Stomach smooth muscle (tissue), 2 donors: Measurements from ENCODE around the gene AGAP1.
"Not testable (repeated sequence)": the region's sequence is repeated elsewhere in the genome, so short reads cannot be mapped to it uniquely, and the experiment has no call there.

ENCODE experiments used
- H3K27ac ChIP-seq: one replicate; pipeline ENCODE4 v1.7.0; 2013; ENCODE audit warnings: mild to moderate bottlenecking, low read length, inconsistent platforms
- H3K27me3 ChIP-seq, 2 donors: one replicate each; pipeline ENCODE4 v1.7.0; 2013; ENCODE audit warnings: low read length in 2 of 2; ENCODE audit not compliant: insufficient read depth in 2 of 2, control insufficient read depth in 1 of 2
- H3K36me3 ChIP-seq, 2 donors: one replicate each; pipeline ENCODE4 v1.7.0; 2013; ENCODE audit warnings: low read length in 2 of 2; ENCODE audit not compliant: control insufficient read depth in 2 of 2, insufficient read depth in 2 of 2
- H3K4me1 ChIP-seq: one replicate; pipeline ENCODE4 v1.7.0; 2013; ENCODE audit warnings: low read length; ENCODE audit not compliant: control insufficient read depth, insufficient read depth
- H3K4me3 ChIP-seq, 2 donors: one replicate each; pipeline ENCODE4 v1.7.0; 2013; ENCODE audit warnings: low read length in 2 of 2
- H3K9ac ChIP-seq, 2 donors: one replicate each; pipeline ENCODE4 v1.7.0; 2013; ENCODE audit warnings: low read length in 2 of 2, mild to moderate bottlenecking in 1 of 2
- H3K9me3 ChIP-seq, 2 donors: one replicate each; pipeline ENCODE4 v1.7.0; 2013; ENCODE audit warnings: low read length in 2 of 2; ENCODE audit not compliant: control insufficient read depth in 2 of 2
- donor health status: healthy.
- donor health status: Pancreatic carcinoma.

The AGAP1 gene

DNA sequence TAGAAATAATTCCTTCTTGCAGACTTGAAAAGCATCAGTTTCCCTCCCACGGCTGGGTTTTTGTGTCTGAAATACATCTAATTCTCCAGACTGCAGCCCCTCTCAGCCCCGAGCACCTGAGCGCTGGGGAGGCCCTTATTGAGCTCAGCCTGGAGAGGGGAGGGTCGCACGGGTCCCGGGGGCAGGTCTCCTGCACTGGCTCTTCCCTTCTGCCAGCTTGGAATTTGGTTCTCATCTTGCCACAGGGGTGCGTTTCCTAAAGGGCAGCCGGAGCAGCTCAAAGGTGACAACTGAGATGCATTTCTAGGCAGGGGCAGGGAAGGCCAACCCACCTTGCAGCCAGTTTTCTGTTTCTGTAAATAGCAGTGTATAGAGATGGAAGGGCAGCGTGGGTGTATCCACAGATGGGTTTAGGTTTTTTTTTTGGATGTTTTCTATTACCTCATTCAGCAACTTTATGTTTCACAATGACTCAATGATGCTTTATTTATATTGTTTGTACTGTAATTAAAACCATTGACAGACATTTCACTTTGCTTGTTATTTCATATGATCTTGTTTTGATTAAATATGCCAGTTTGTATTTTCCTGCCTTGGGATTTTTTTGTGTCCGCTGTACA lies 637.3 kb downstream of the AGAP1 start:
- H3K9ac ChIP-seq, result no peak overlapping the region
- peaks cover 3 to 14% of the 10 kb centered on the region in 2 donors for H3K36me3 ChIP-seq
- no peak overlapping the region for H3K4me3 ChIP-seq
- no peaks in the 10 kb centered on the region for H3K4me1 ChIP-seq
- no peaks in the 10 kb centered on the region for H3K9me3 ChIP-seq
- no peak overlapping the region for H3K27ac ChIP-seq
- H3K27me3 ChIP-seq, result no peaks in the 10 kb centered on the region

DNA sequence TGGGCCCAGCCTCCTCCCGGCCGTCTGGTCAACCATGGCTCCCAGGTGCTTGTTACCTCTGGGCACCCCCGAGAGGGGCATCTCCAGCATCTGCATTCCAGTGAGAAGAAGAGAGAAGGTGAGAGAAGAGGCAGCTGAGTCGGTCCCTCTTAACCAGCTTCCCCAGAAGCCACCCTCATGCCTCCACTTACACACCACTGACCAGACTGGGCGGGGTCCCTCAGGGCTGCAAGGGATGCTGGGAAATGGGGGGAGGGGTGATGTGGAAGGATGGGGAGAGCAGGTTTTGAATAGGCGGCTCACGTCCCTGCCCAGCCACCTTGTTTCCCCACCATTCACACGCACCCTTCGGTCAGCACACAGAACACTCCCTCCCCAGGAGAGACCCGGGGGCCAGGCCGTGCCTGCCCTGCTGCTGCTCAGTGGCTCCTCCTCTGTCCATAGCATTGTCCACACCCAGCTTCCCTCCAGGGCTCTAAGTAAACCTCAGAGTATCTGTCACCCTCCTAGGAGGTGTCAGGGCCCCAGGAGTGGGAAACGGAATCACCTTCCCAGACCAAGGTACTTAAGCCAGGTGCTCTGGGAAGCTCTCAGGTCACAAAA lies 639.7 kb downstream of the AGAP1 start:
- Histone ChIP-seq H3K27me3 (no peaks in the 10 kb centered on the region), H3K36me3 (peaks cover 3 to 8% of the 10 kb centered on the region in 2 donors), H3K9me3 (no peaks in the 10 kb centered on the region), H3K27ac (no peak overlapping the region), H3K4me1 (no peaks in the 10 kb centered on the region), H3K9ac (no peak overlapping the region), H3K4me3 (no peak overlapping the region)

DNA sequence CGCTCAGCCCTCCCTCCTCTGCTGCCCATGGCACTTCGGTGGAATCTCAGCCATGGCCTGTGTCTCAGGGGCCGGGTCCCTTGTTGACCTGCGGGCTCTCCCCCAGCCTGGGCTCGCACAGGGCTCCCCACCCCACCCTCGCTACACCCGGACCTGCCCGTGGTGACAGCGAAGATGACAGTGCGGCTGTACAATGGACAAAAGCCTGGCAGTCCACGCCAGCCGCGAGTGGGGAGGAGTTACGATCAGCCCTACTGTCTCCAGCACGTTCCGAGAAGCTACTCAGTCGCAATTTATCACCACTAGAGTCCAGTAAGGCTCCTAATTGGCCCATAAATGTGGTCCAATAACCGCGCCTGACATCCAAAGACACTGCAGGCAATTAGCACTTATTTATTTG lies 642.7 kb downstream of the AGAP1 start:
- Histone ChIP-seq H3K27me3 (peaks cover 0 to 8% of the 10 kb centered on the region in 2 donors), H3K27ac (no peak overlapping the region), H3K36me3 (peaks cover 3 to 7% of the 10 kb centered on the region in 2 donors), H3K4me1 (no peaks in the 10 kb centered on the region), H3K9me3 (no peaks in the 10 kb centered on the region), H3K9ac (no peak overlapping the region), H3K4me3 (no peak overlapping the region)

DNA sequence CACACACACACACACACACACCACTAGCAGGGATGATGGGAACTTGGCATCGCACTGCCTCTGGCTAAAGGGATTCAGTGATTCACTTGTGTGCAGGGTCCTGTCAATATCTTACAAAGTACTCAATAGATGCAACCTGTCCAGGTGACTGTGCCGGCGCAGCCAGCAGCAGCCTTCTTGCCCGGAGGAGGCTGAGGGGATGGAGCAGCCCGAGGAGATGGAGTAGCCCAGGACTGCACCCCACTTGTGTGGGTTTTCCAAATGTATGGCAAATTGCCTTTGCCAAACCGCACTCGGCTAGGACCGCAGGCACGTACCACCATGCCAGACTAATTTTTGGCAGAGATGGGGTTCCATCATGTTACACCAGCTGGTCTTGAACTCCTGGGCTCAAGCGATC lies 643.2 kb downstream of the AGAP1 start:
- no peak overlapping the region for H3K27ac ChIP-seq
- no peaks in the 10 kb centered on the region for H3K9me3 ChIP-seq
- H3K36me3 ChIP-seq, result peaks cover 3 to 4% of the 10 kb centered on the region in 2 donors
- peaks cover 0 to 8% of the 10 kb centered on the region in 2 donors for H3K27me3 ChIP-seq
- no peak overlapping the region for H3K4me3 ChIP-seq
- no peaks in the 10 kb centered on the region for H3K4me1 ChIP-seq
- no peak overlapping the region for H3K9ac ChIP-seq

DNA sequence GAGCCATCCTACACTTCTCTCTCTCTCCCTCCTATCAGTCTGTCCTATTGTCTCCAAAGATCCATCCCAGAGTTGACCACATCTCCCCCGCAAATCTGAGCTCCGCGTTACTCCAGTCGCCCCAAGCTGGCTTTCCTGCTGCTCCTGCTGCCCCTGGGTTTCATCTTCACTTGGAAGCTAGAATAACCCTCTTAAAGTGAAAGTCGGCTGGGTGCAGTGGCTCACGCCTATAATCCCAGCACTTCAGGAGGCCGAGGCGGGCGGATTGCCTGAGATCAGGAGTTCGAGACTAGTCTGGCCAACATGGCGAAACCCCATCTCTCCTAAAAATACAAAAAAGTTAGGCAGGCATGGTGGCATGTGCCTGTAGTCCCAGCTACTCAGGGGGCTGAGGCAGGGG lies 647.8 kb downstream of the AGAP1 start:
- H3K36me3 ChIP-seq, H3K27ac ChIP-seq, H3K4me3 ChIP-seq, H3K9me3 ChIP-seq, H3K9ac ChIP-seq, H3K4me1 ChIP-seq: not testable (repeated sequence)
- peaks cover 0 to 23% of the 10 kb centered on the region in 2 donors for H3K27me3 ChIP-seq

DNA sequence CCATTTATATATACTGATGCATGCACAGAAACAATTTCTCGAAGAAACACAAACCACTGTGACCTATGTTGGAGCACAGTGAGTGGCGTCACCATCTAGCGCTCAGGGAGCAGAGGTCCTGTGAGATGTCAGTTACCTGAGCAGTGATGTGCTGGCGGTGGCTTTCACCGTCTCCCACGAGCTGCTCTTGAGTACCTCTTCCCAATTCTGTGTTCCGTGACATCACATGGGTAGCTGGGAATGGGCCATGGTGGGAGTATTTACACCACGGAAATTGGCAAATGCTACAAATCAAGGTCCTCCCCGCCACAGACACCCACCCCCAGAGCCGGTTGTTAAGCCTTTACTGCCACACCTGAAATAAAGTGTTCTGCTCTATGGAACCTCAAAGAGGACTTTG lies 650.0 kb downstream of the AGAP1 start:
- no peak overlapping the region for H3K4me3 ChIP-seq
- peaks cover 0 to 5% of the 10 kb centered on the region in 2 donors for H3K9me3 ChIP-seq
- H3K27ac ChIP-seq, result no peak overlapping the region
- H3K9ac ChIP-seq, result no peak overlapping the region
- H3K4me1 ChIP-seq, result no peaks in the 10 kb centered on the region
- H3K27me3 ChIP-seq, result peaks cover 0 to 23% of the 10 kb centered on the region in 2 donors
- no peaks in the 10 kb centered on the region for H3K36me3 ChIP-seq

DNA sequence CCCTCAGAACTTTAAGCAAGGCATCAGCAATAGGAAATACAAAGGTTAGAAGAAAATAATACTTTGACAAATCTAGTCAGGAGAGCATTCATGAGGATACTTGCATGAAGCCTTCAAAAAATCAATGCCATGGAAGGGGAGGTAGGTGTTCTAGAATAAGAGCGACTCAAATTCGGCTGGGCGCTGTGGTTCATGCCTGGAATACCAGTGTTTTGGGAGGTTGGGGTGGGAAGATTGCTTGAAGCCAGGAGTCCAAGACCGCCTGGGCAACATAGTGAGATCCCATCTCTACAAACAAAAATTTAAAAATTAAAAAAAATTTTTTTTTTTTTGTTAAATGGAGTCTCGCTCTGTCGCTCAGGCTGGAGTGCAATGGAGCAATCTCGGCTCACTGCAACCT lies 652.6 kb downstream of the AGAP1 start:
- H3K4me1 ChIP-seq, result no peaks in the 10 kb centered on the region
- no peaks in the 10 kb centered on the region for H3K36me3 ChIP-seq
- peaks cover 0 to 15% of the 10 kb centered on the region in 2 donors for H3K27me3 ChIP-seq
- no peak overlapping the region for H3K9ac ChIP-seq
- H3K9me3 ChIP-seq, result peaks cover 4 to 9% of the 10 kb centered on the region in 2 donors
- no peak overlapping the region for H3K4me3 ChIP-seq
- H3K27ac ChIP-seq, result no peak overlapping the region

DNA sequence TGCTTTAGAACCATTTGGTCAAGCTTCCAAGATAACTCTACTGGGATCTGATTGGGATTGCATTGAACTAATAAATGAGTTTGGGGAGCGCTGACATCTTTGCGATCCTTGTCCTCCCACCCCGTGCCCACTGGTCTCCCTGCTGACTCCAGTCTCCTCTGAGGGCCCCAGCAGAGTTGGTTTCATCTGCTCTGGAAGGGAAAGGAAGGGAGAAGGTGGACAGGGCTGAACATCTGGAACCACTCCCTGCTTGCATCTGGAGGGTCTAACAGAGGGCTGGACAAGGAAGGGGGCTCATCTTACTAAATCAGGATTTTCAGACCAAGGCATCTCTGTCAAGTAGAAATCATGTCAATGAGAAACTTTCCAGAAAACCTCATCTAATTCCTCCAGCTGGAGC lies 661.6 kb downstream of the AGAP1 start:
- peaks cover 12 to 18% of the 10 kb centered on the region in 2 donors for H3K27me3 ChIP-seq
- H3K9me3 ChIP-seq, result peaks cover 8 to 10% of the 10 kb centered on the region in 2 donors
- no peak overlapping the region for H3K4me3 ChIP-seq
- no peak overlapping the region for H3K27ac ChIP-seq
- no peaks in the 10 kb centered on the region for H3K4me1 ChIP-seq
- H3K36me3 ChIP-seq, result no peaks in the 10 kb centered on the region
- no peak overlapping the region for H3K9ac ChIP-seq

DNA sequence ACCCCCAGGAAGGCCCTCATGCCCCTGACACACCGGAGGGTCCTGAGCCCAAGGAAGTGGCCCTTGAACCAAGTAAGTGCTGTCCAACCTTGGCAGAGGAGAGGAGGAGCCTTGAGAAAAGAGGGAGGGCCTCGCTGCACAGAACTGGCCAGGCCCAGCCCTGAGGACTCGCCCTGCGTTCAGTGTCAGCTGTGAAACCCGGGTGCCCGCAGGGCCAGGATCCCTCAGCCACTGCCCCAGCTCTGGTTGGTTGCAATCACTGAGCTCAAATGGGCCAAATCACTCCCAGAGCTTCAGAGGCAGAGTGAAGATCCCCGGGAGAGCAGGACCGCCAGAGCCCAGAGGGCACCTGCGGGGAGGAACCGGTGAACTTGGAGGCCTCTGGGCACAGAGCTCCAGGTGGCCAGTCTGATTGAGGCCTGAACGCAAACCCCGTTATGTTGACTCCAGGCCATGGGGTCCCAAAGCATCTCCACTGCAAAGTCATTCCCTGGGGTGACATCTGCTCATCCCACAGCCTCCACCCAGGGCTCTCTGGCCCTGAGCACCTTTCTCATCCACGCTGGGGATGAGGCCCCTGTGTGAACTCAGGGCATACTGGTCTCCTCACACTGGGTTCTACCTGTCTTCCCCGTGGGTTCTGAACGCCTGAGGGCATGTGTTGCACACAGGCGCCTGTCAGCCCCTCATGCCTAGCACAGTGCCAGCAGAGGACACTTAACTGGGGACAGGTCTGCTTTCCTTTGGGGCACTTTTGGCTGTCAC lies 662.4 kb downstream of the AGAP1 start:
- no peaks in the 10 kb centered on the region for H3K36me3 ChIP-seq
- H3K4me1 ChIP-seq, result no peaks in the 10 kb centered on the region
- no peak overlapping the region for H3K27ac ChIP-seq
- peaks cover 20 to 27% of the 10 kb centered on the region in 2 donors for H3K27me3 ChIP-seq
- no peak overlapping the region for H3K4me3 ChIP-seq
- H3K9me3 ChIP-seq, result peaks cover 5 to 7% of the 10 kb centered on the region in 2 donors
- no peak overlapping the region for H3K9ac ChIP-seq

DNA sequence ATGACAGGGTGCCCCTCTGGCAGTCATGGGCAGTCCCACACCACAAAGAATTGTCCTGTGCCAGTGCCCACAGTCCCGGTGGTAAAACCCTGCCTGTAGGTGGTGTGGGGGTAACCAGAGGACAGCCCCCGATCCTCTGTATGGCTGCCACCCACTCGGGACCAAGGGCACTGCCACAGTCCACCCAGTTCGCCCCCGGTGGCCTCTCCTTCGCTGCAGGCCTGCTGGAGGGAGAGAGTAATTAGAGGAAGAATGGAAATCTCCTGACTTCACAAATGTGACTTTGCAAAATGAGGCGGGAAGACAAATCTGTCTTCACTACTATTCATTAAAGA lies 663.0 kb downstream of the AGAP1 start:
- Histone ChIP-seq H3K9ac (no peak overlapping the region), H3K4me1 (no peaks in the 10 kb centered on the region), H3K9me3 (peaks cover 5 to 7% of the 10 kb centered on the region in 2 donors), H3K4me3 (no peak overlapping the region), H3K36me3 (no peaks in the 10 kb centered on the region), H3K27me3 (peaks cover 26 to 32% of the 10 kb centered on the region in 2 donors), H3K27ac (no peak overlapping the region)

DNA sequence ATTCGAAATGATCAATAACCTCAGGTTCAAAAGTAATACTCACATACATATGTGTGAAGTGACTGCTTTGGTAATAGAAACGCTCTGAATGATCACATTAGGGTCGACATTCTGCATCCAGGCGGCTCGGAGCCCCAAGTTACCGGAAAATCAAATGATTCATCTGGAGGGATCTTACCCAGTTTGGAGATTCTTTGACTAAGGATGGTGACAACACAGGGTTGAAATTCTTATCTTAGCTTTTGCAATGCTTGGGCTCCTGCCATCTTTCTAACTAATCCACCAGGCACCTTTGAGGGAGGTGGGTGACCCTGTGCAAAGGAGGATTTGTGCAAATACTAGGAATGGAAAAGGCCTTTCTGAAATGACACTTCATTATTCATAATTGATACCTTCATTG lies 663.5 kb downstream of the AGAP1 start:
- H3K9me3 ChIP-seq, result peaks cover 3 to 7% of the 10 kb centered on the region in 2 donors
- no peak overlapping the region for H3K4me3 ChIP-seq
- H3K27ac ChIP-seq, result no peak overlapping the region
- H3K27me3 ChIP-seq, result peaks cover 31 to 38% of the 10 kb centered on the region in 2 donors
- no peaks in the 10 kb centered on the region for H3K36me3 ChIP-seq
- no peaks in the 10 kb centered on the region for H3K4me1 ChIP-seq
- H3K9ac ChIP-seq, result no peak overlapping the region
